H1 (cell line): ENCODE measurements around the gene TRABD2B. TPM values are rescaled to one million over a fixed set of nuclear protein-coding genes. Genes with fewer than 3 reads are reported as not detected.

ENCODE experiments used
- CTCF ChIA-PET: fragments of 300-600 bp; sonication (Branson Sonifier 250); formaldehyde crosslinking; loops from one replicate; lab custom pipeline; 2021; ENCODE audit not compliant: partially characterized antibody; lab: Charles Lee
- POLR2A ChIA-PET: fragments of 300-600 bp; sonication (Branson Sonifier 250); formaldehyde crosslinking; loops from one replicate; lab custom pipeline; 2021; ENCODE audit warnings: inconsistent platforms; ENCODE audit not compliant: partially characterized antibody; lab: Charles Lee
- DNase-seq, 2 experiments: peaks; one replicate each; pipeline versions ENCODE4 v3.0.0 to v3.0.0-alpha.2; 2010 to 2022; ENCODE audit warnings: low spot score in 2 of 2, low read depth in 1 of 2, mixed read lengths in 1 of 2
- FAIRE-seq: peaks from 2 replicates; lab custom pipeline; 2011; peaks lifted over from hg19 to GRCh38; lab: Jason Lieb, UNC
- H2AFZ ChIP-seq: 2 replicates; pipeline ENCODE4 v1.8.1; 2012; ENCODE audit warnings: low read length, inconsistent platforms
- H2AK5ac ChIP-seq: 2 replicates; pipeline ENCODE4 v1.6.1; 2013; ENCODE audit warnings: low read depth, low read length
- H2BK120ac ChIP-seq: replicated peaks from 2 replicates; pipeline ENCODE3; 2013; ENCODE audit warnings: low read depth, low read length, inconsistent platforms
- H2BK12ac ChIP-seq: 2 replicates; pipeline ENCODE4 v1.6.1; 2013; ENCODE audit warnings: low read depth, low read length
- H2BK15ac ChIP-seq: 2 replicates; pipeline ENCODE4 v1.6.1; 2013; ENCODE audit warnings: low read length
- H2BK20ac ChIP-seq: 2 replicates; pipeline ENCODE4 v1.6.1; 2013; ENCODE audit warnings: low read length
- H2BK5ac ChIP-seq: 2 replicates; pipeline ENCODE4 v1.6.1; 2013; ENCODE audit warnings: low read depth, low read length
- H3K14ac ChIP-seq: 2 replicates; pipeline ENCODE4 v1.6.1; 2013; ENCODE audit warnings: inconsistent platforms; ENCODE audit not compliant: insufficient read length
- H3K18ac ChIP-seq: 2 replicates; pipeline ENCODE4 v1.6.1; 2013; ENCODE audit warnings: low read length; ENCODE audit errors: extremely low read depth
- H3K23ac ChIP-seq: 2 replicates; pipeline ENCODE4 v1.6.1; 2013; ENCODE audit warnings: inconsistent platforms; ENCODE audit not compliant: insufficient read length
- H3K23me2 ChIP-seq: 2 replicates; pipeline ENCODE4 v1.6.1; 2013; ENCODE audit warnings: low read depth, low read length
- H3K27ac ChIP-seq: 2 replicates; pipeline ENCODE4 v1.6.1; 2011; ENCODE audit warnings: low read depth, low read length, inconsistent platforms
- H3K27me3 ChIP-seq, 4 experiments: replicated peaks in 1 of 4; 1 replicate in 1 of 4; 2 replicates in 3 of 4; pipeline versions ENCODE4 v1.6.1 to v1.8.1; 2011 to 2013; ENCODE audit warnings: low read length in 3 of 4, mild to moderate bottlenecking in 3 of 4, inconsistent platforms in 2 of 4, mixed read lengths in 2 of 4, moderate library complexity in 1 of 4; ENCODE audit not compliant: control insufficient read depth in 3 of 4, insufficient read depth in 3 of 4; ENCODE audit errors: extremely low read depth in 1 of 4
- H3K36me3 ChIP-seq, 4 experiments: 2 replicates each; pipeline versions ENCODE4 v1.6.1 to v1.8.1; 2011 to 2013; ENCODE audit warnings: mild to moderate bottlenecking in 4 of 4, low read length in 3 of 4, moderate library complexity in 2 of 4, control low read depth in 1 of 4, inconsistent platforms in 1 of 4; ENCODE audit not compliant: insufficient read depth in 4 of 4, control insufficient read depth in 2 of 4
- H3K4ac ChIP-seq: replicated peaks from 2 replicates; pipeline ENCODE3; 2013; ENCODE audit warnings: low read length, low read depth, mixed read lengths, inconsistent platforms; ENCODE audit not compliant: insufficient read length
- H3K4me1 ChIP-seq, 4 experiments: replicated peaks in 1 of 4; 1 replicate in 1 of 4; 2 replicates in 3 of 4; pipeline versions ENCODE4 v1.6.1 to v1.8.1; 2011 to 2013; ENCODE audit warnings: low read length in 3 of 4, inconsistent platforms in 2 of 4, mixed read lengths in 1 of 4; ENCODE audit not compliant: insufficient read depth in 4 of 4, control insufficient read depth in 3 of 4
- H3K4me2 ChIP-seq, 2 experiments: 2 replicates each; pipeline versions ENCODE4 v1.6.1 to v1.8.1; 2011 to 2013; ENCODE audit warnings: low read depth in 2 of 2, low read length in 2 of 2, control low read depth in 1 of 2, inconsistent platforms in 1 of 2, mild to moderate bottlenecking in 1 of 2; ENCODE audit not compliant: insufficient read depth in 1 of 2
- H3K4me3 ChIP-seq, 4 experiments: fragments of 200-600, 300-600 bp in 1 of 4; sonication (generic), shearing (Covaris generic), sonication (Bioruptor Twin) in 1 of 4; 2 replicates each; pipeline versions ENCODE4 v1.5.1 to v1.8.1; 2011 to 2016; ENCODE audit warnings: low read length in 4 of 4, low read depth in 3 of 4, control low read depth in 2 of 4, inconsistent platforms in 2 of 4, mild to moderate bottlenecking in 2 of 4, mixed read lengths in 1 of 4, moderate library complexity in 1 of 4; ENCODE audit not compliant: insufficient read depth in 2 of 4; ENCODE audit errors: extremely low read depth in 1 of 4
- H3K56ac ChIP-seq: replicated peaks from 2 replicates; pipeline ENCODE3; 2013; ENCODE audit warnings: low read depth, mild to moderate bottlenecking, mixed read lengths, low read length, inconsistent platforms; ENCODE audit not compliant: insufficient read length
- H3K79me1 ChIP-seq: 2 replicates; pipeline ENCODE4 v1.6.1; 2013; ENCODE audit warnings: low read depth, low read length, control low read depth
- H3K79me2 ChIP-seq, 2 experiments: 2 replicates each; pipeline versions ENCODE4 v1.6.1 to v1.8.1; 2012 to 2013; ENCODE audit warnings: low read length in 2 of 2, mild to moderate bottlenecking in 2 of 2, inconsistent platforms in 1 of 2; ENCODE audit not compliant: insufficient read depth in 2 of 2, control insufficient read depth in 1 of 2
- H3K9ac ChIP-seq, 4 experiments: replicated peaks in 1 of 4; 1 replicate in 1 of 4; 2 replicates in 3 of 4; pipeline versions ENCODE4 v1.6.1 to v1.8.1; 2011 to 2013; ENCODE audit warnings: low read depth in 3 of 4, low read length in 3 of 4, control low read depth in 2 of 4, mild to moderate bottlenecking in 2 of 4, moderate library complexity in 2 of 4, inconsistent platforms in 1 of 4; ENCODE audit errors: extremely low read depth in 1 of 4
- H3K9me3 ChIP-seq, 2 experiments: 2 replicates each; pipeline versions ENCODE4 v1.6.1 to v1.8.1; 2012 to 2013; ENCODE audit warnings: mild to moderate bottlenecking in 2 of 2, moderate library complexity in 2 of 2, control low read depth in 1 of 2, inconsistent platforms in 1 of 2, low read depth in 1 of 2, low read length in 1 of 2, mixed read lengths in 1 of 2; ENCODE audit not compliant: insufficient read depth in 2 of 2
- H4K20me1 ChIP-seq, 2 experiments: replicated peaks in 1 of 2; 2 replicates each; pipeline versions ENCODE3 to v1.8.1; 2011 to 2013; ENCODE audit warnings: inconsistent platforms in 2 of 2, low read length in 2 of 2, mild to moderate bottlenecking in 1 of 2; ENCODE audit not compliant: insufficient read depth in 2 of 2, control insufficient read depth in 1 of 2
- H4K5ac ChIP-seq: 2 replicates; pipeline ENCODE4 v1.6.1; 2013; ENCODE audit warnings: low read length, low read depth, mixed read lengths, inconsistent platforms; ENCODE audit not compliant: insufficient read length
- H4K8ac ChIP-seq: 2 replicates; pipeline ENCODE4 v1.8.0; 2013; ENCODE audit warnings: mild to moderate bottlenecking, moderate library complexity, low read length, inconsistent platforms; ENCODE audit not compliant: insufficient read depth; ENCODE audit errors: extremely low read depth
- H4K91ac ChIP-seq: replicated peaks from 2 replicates; pipeline ENCODE3; 2013; ENCODE audit warnings: low read length, mixed read lengths, inconsistent platforms; ENCODE audit not compliant: insufficient read length
- CBX5 ChIP-seq: fragments of 300-800, 300-1000 bp; sonication (generic); IDR thresholded peaks from 2 replicates; pipeline ENCODE4 v1.7.1; 2016; ENCODE audit warnings: antibody characterized with exemption, low read length, low read depth
- GTF2F1 ChIP-seq: IDR thresholded peaks from 2 replicates; pipeline ENCODE4 v1.6.1; 2012; ENCODE audit warnings: low read depth, low read length, improper control_type of control experiment, borderline replicate concordance
- WGBS, 2 experiments: shearing (Covaris generic) in 1 of 2; methylation state at CpG; one replicate each; pipeline versions ENCODE4 v1.1.6 to v1.1.7; 2013 to 2015; ENCODE audit warnings: low lambda C conversion rate in 2 of 2, mixed read lengths in 2 of 2, inconsistent platforms in 1 of 2, low coverage in 1 of 2, missing lambda C conversion rate in 1 of 2; ENCODE audit not compliant: insufficient replicate concordance in 2 of 2, insufficient coverage in 1 of 2, insufficient read length in 1 of 2; ENCODE audit errors: extremely low coverage in 1 of 2, missing lambda C conversion rate in 1 of 2; 5-methylcytosine and 5-hydroxymethylcytosine counted together
- polyA plus RNA-seq, 7 experiments: library from polyadenylated mRNA; depleted of rRNA in 3 of 7; stranded (reverse) in 5 of 7; unstranded in 2 of 7; fragments of >200 nt in 5 of 7; fragments of 200-250 nt in 2 of 7; gene quantifications; 1 replicate in 5 of 7; 2 replicates in 1 of 7; 4 replicates in 1 of 7; pipeline versions ENCODE4 v1.2.1 to v1.2.3, GENCODE V29; 2011 to 2013; ENCODE audit warnings: missing spikeins in 2 of 7, mixed read lengths in 2 of 7
- total RNA-seq: library from RNA; stranded (reverse); fragmentation: NEBNext Ultra II Directional; extraction: Animal tissue kit (Norgen Biotek cat#: 25700); gene quantifications from 2 replicates; pipeline ENCODE4 v1.2.1, GENCODE V29; 2021

Gene TRABD2B
- total and polyA plus RNA-seq, 2 of the 8 experiments (the other 6 are each of a cell fraction or from before 2014, with no cell fraction given): 0.95 to 3.4 TPM

GRCh38 chr1:47840393-47841190 is 156.6 kb downstream of the TRABD2B start:
- 86% methylated on average over 4 of the region's 4 CpGs; no CpG with 5 or more reads in 1 of the 2 experiments for WGBS, 2 experiments
- ChIA-PET CTCF (interaction anchor here (0.7 to 1.4 kb wide), 3 partner anchors 55 to 103 kb away, joined by 3 to 4 read pairs (median 3); no protein-coding TSS in a partner anchor), POLR2A (no interaction called here)

More at GRCh38 chr1:47840393-47841190, 156.6 kb downstream of the TRABD2B start:
- Histone ChIP-seq H3K14ac (no peak overlapping the region), H3K27me3 (no peaks in the 10 kb centered on the region), H3K79me1 (no peaks in the 10 kb centered on the region), H3K18ac (no peak overlapping the region), H3K4ac (no peak overlapping the region), H2BK5ac (no peak overlapping the region), H3K4me2 (no peak overlapping the region), H3K27ac (no peak overlapping the region), H3K79me2 (no peaks in the 10 kb centered on the region), H2BK120ac (no peak overlapping the region), H3K4me3 (no peak overlapping the region), H2BK15ac (no peak overlapping the region), H4K5ac (no peak overlapping the region), H3K23ac (no peak overlapping the region), H4K8ac (no peak overlapping the region), H2AFZ (no peak overlapping the region), H4K20me1 (no peaks in the 10 kb centered on the region), H3K9ac (no peak overlapping the region), H3K23me2 (no peaks in the 10 kb centered on the region), H2BK12ac (no peak overlapping the region), H3K36me3 (no peaks in the 10 kb centered on the region), H3K9me3 (no peaks in the 10 kb centered on the region), H3K56ac (no peak overlapping the region), H2AK5ac (no peak overlapping the region), H3K4me1 (peaks cover 3 to 23% (median 11%) of the 10 kb centered on the region in 4 experiments), H4K91ac (no peak overlapping the region), H2BK20ac (no peak overlapping the region)
- TF ChIP-seq GTF2F1 (no peak), CBX5 (no peak)
- DNase-seq: no peak
- FAIRE-seq: no peak
